Endothelial cell of umbilical vein (primary cell): ENCODE data around the gene RECQL. TPM values are rescaled to one million over a fixed set of nuclear protein-coding genes. Genes with fewer than 3 reads are reported as not detected.

ENCODE experiments used
- BruUV-seq: library from RNA; stranded (reverse); fragments of 400-500 nt; replicated peaks from 2 replicates; lab custom pipeline; 2021; lab: Mats Ljungman, UMichigan
- CTCF ChIA-PET: fragments of 300-600, 350-600 bp; sonication (Branson Sonifier 250); formaldehyde crosslinking; loops from one replicate; lab custom pipeline; 2021; ENCODE audit warnings: antibody characterized with exemption, inconsistent platforms; lab: Charles Lee
- POLR2A ChIA-PET: fragments of 300-600, 350-600 bp; sonication (Branson Sonifier 250); formaldehyde crosslinking; loops from one replicate; lab custom pipeline; 2021; ENCODE audit warnings: antibody characterized with exemption, inconsistent platforms; lab: Charles Lee
- DNase-seq: peaks from one replicate; pipeline ENCODE4 v3.0.0-alpha.2; 2011; ENCODE audit warnings: low read depth, low spot score
- FAIRE-seq: peaks from 2 replicates; lab custom pipeline; 2011; peaks lifted over from hg19 to GRCh38; lab: Jason Lieb, UNC
- H2AFZ ChIP-seq: 2 replicates; pipeline ENCODE4 v1.6.0; 2012; ENCODE audit warnings: low read depth, low read length, control low read depth, inconsistent platforms
- H3K27ac ChIP-seq: 2 replicates; pipeline ENCODE4 v1.5.1; 2011; ENCODE audit warnings: low read depth, mild to moderate bottlenecking, control low read depth, low read length, moderate library complexity; ENCODE audit not compliant: insufficient read depth
- H3K27me3 ChIP-seq, 2 experiments: 2 replicates each; pipeline versions ENCODE4 v1.6.0 to v1.6.1; 2011; ENCODE audit warnings: low read length in 2 of 2, mixed read lengths in 1 of 2; ENCODE audit not compliant: control insufficient read depth in 2 of 2, insufficient read depth in 2 of 2
- H3K36me3 ChIP-seq, 2 experiments: 2 replicates in 1 of 2; 3 replicates in 1 of 2; pipeline ENCODE4 v1.5.1; 2011; ENCODE audit warnings: low read length in 2 of 2, mild to moderate bottlenecking in 1 of 2, moderate library complexity in 1 of 2; ENCODE audit not compliant: control insufficient read depth in 2 of 2, insufficient read depth in 2 of 2; ENCODE audit errors: extremely low read depth in 1 of 2
- H3K4me1 ChIP-seq: 3 replicates; pipeline ENCODE4 v1.5.1; 2011; ENCODE audit warnings: mild to moderate bottlenecking, low read length; ENCODE audit not compliant: control insufficient read depth, insufficient read depth; ENCODE audit errors: extremely low read depth
- H3K4me2 ChIP-seq: 2 replicates; pipeline ENCODE4 v1.6.1; 2011; ENCODE audit warnings: low read length, control low read depth, mixed read lengths; ENCODE audit not compliant: insufficient read depth
- H3K4me3 ChIP-seq, 3 experiments: fragments of 200-600 bp in 1 of 3; sonication (generic), shearing (Covaris generic) in 1 of 3; replicated peaks in 1 of 3; 2 replicates each; pipeline ENCODE4 v1.5.1; 2011 to 2016; ENCODE audit warnings: control low read depth in 3 of 3, low read length in 3 of 3, mild to moderate bottlenecking in 2 of 3, inconsistent platforms in 1 of 3, low read depth in 1 of 3, moderate library complexity in 1 of 3; ENCODE audit not compliant: insufficient read depth in 1 of 3
- H3K79me2 ChIP-seq: 2 replicates; pipeline ENCODE4 v1.6.0; 2012; ENCODE audit warnings: low read length, inconsistent platforms; ENCODE audit not compliant: control insufficient read depth, insufficient read depth
- H3K9ac ChIP-seq: replicated peaks from 2 replicates; pipeline ENCODE3; 2011; ENCODE audit warnings: low read length, control low read depth; ENCODE audit not compliant: insufficient read depth; ENCODE audit errors: extremely low read depth
- H3K9me1 ChIP-seq: replicated peaks from 3 replicates; pipeline ENCODE4 v1.6.0; 2011; ENCODE audit warnings: mild to moderate bottlenecking, low read length; ENCODE audit not compliant: control insufficient read depth, insufficient read depth; ENCODE audit errors: extremely low read depth
- H3K9me3 ChIP-seq: replicated peaks from 2 replicates; pipeline ENCODE4 v1.5.1; 2012; ENCODE audit warnings: low read length, inconsistent platforms; ENCODE audit not compliant: control insufficient read depth, insufficient read depth
- H4K20me1 ChIP-seq: replicated peaks from 2 replicates; pipeline ENCODE3; 2011; ENCODE audit warnings: mild to moderate bottlenecking, low read length; ENCODE audit not compliant: control insufficient read depth, insufficient read depth; ENCODE audit errors: extremely low read depth
- CTCF ChIP-seq, 2 donors: IDR thresholded peaks; 1 replicate in 1 of 2; 2 replicates in 1 of 2; pipeline ENCODE4 v1.5.1; 2011; ENCODE audit warnings: low read length in 2 of 2, mild to moderate bottlenecking in 2 of 2, moderate library complexity in 2 of 2, control low read depth in 1 of 2, inconsistent platforms in 1 of 2, low read depth in 1 of 2; ENCODE audit not compliant: insufficient read depth in 1 of 2; ENCODE audit errors: extremely low read depth in 1 of 2
- EZH2 ChIP-seq: IDR thresholded peaks from 2 replicates; pipeline ENCODE4 v1.6.1; 2012; ENCODE audit warnings: borderline replicate concordance, low read depth, mild to moderate bottlenecking, moderate library complexity, low read length, inconsistent platforms; ENCODE audit not compliant: severe bottlenecking
- FOS ChIP-seq: IDR thresholded peaks from 2 replicates; pipeline ENCODE4 v1.6.1; 2011; ENCODE audit warnings: mild to moderate bottlenecking, low read length, moderate library complexity, borderline replicate concordance; ENCODE audit not compliant: insufficient read depth
- GATA2 ChIP-seq: IDR thresholded peaks from 2 replicates; pipeline ENCODE4 v1.7.0; 2011; ENCODE audit warnings: low read depth, mild to moderate bottlenecking, moderate library complexity, mixed read lengths, low read length; ENCODE audit not compliant: insufficient read length, insufficient read depth
- JUN ChIP-seq: IDR thresholded peaks from 2 replicates; pipeline ENCODE4 v1.6.1; 2011; ENCODE audit warnings: borderline replicate concordance, low read depth; ENCODE audit not compliant: insufficient read length, insufficient read depth
- MYC ChIP-seq: IDR thresholded peaks from one replicate; pipeline ENCODE4 v1.6.1; 2011; ENCODE audit warnings: mild to moderate bottlenecking, low read depth, low read length
- POLR2A ChIP-seq: IDR thresholded peaks from 2 replicates; pipeline ENCODE4 v1.6.1; 2012; ENCODE audit warnings: low read depth, mild to moderate bottlenecking, control low read depth, low read length
- POLR2AphosphoS5 ChIP-seq: IDR thresholded peaks from 2 replicates; pipeline ENCODE4 v1.6.1; 2012; ENCODE audit warnings: low read depth, mild to moderate bottlenecking, control low read depth, low read length, moderate library complexity; ENCODE audit not compliant: insufficient read depth
- dilution Hi-C: fragments of 300-500 bp; cut with MboI; formaldehyde crosslinking; loops from one replicate; pipeline ENCODE4 v1.15.0; 2019; ENCODE audit warnings: low sequenced_read_pairs; ENCODE audit not compliant: extremely low pct_ligation_motif_present
- intact Hi-C: fragments of 100-400 bp; cut with micrococcal nuclease; formaldehyde crosslinking; loops from one replicate; pipeline ENCODE4 v1.10.0; 2022
- polyA plus RNA-seq, 4 experiments: library from polyadenylated mRNA; depleted of rRNA in 3 of 4; stranded (reverse) in 3 of 4; unstranded in 1 of 4; fragments of >200 nt; gene quantifications; 2 replicates each; pipeline versions ENCODE4 v1.2.1 to v1.2.3, GENCODE V29; 2011 to 2012; ENCODE audit warnings: missing spikeins in 1 of 4
- total RNA-seq: library from RNA; stranded (reverse); gene quantifications from 2 replicates; pipeline ENCODE4 v1.2.3, GENCODE V29; 2021
- TF ChIP-seq, protein P1 (sequence below): IDR thresholded peaks from 2 replicates; pipeline ENCODE4 v1.6.1; 2011; ENCODE audit not compliant: insufficient read depth, insufficient read length

The RECQL gene
- total and polyA plus RNA-seq, 2 donors (not counting 3 experiments of a cell fraction or from before 2014, with no cell fraction given) = 9.3 to 50.3 TPM

DNA sequence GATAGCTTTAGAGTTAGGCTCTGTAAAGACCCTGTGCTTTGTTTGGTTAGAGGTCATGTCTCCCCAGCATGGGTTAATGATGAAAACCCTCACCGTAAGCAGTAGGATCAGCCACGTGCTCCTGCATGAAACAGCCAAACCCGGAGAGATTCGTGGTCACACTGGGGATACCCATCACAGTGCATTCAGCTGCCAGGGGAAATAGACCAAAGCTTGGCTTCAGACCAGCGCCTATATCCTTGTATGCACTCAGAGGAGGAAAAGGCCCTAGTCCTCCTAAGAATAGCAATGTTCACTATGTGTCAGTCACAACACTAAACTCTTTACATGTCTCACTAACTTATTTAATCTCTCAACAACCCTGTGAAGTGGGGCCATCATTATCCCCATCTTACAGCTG, 41.0 kb upstream of the RECQL start:
- Histone ChIP-seq H3K4me3 (no peak overlapping the region), H4K20me1 (no peaks in the 10 kb centered on the region), H3K4me1 (no peaks in the 10 kb centered on the region), H3K27ac (no peak overlapping the region), H3K36me3 (no peaks in the 10 kb centered on the region), H2AFZ (no peak overlapping the region), H3K9ac (no peak overlapping the region), H3K27me3 (peaks cover 0 to 3% of the 10 kb centered on the region in 2 experiments), H3K4me2 (no peak overlapping the region), H3K79me2 (no peaks in the 10 kb centered on the region), H3K9me3 (no peaks in the 10 kb centered on the region), H3K9me1 (no peaks in the 10 kb centered on the region)
- dilution Hi-C loops = no loop called here
- POLR2A ChIA-PET = interaction anchor here (1.1 kb wide), 1 partner anchor 116 kb away, joined by 3 read pairs; the partner anchor contains the start of gene LDHB
- TF ChIP-seq GATA2 (no peak), CTCF (IDR thresholded peaks at IDR 0.05; ENCODE audit: extremely low read depth in 1 of 2, insufficient read depth in 1 of 2, low read depth in 1 of 2, low read length in 2 of 2) (no peak), POLR2A (no peak), MYC (no peak), FOS (no peak), JUN (no peak), POLR2AphosphoS5 (no peak), EZH2 (no peak)
- TF ChIP-seq, protein P1, sequence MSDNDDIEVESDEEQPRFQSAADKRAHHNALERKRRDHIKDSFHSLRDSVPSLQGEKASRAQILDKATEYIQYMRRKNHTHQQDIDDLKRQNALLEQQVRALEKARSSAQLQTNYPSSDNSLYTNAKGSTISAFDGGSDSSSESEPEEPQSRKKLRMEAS = no peak
- intact Hi-C loops = no loop called here
- DNase-seq (no peak), FAIRE-seq (no peak)
- BruUV-seq = no TSS peak
- CTCF ChIA-PET = interaction anchor here (1.2 to 1.8 kb wide), 2 partner anchors 9 to 14 kb away, joined by 4 to 5 read pairs; no protein-coding TSS in a partner anchor
